Astrocyte of the spinal cord (primary cell): ENCODE results near the gene TAS2R19.
"Not testable (repeated sequence)": the region's sequence is repeated elsewhere in the genome, so short reads cannot be mapped to it uniquely, and the experiment has no call there.

Experiments used
- DNase-seq: peaks from one replicate; pipeline ENCODE4 v3.0.0; 2011; ENCODE audit warnings: low read depth, low spot score
- H3K4me3 ChIP-seq: 2 replicates; pipeline ENCODE4 v1.5.1; 2011; ENCODE audit warnings: low read depth, mild to moderate bottlenecking, low read length, moderate library complexity
- in situ Hi-C: cut with HindIII; loops from 2 replicates; pipeline ENCODE4 v1.10.0; 2017; ENCODE audit warnings: low sequenced_read_pairs
- TF ChIP-seq, protein P1 (sequence below): IDR thresholded peaks from 2 replicates; pipeline ENCODE4 v1.5.1; 2012; ENCODE audit warnings: low read depth, mild to moderate bottlenecking, low read length, inconsistent platforms

Gene TAS2R19

DNA sequence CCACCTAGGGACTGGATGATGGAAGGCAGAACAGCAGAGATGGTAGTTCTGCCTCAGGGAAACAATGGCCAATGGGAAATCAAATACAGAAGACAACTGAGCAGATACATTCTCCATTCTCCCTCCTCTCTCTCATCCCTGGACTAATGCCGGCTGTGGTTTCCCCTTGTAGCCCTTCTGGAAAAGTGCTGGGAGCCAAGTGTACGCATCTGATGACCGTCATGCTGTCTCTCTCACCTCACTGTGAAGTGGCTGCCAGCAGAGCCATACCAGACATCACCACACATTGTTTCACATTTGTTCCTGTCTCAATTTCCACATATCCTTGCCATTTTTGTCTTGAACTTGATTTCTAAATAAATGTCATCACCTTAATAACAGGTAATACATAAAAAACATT lies 36.6 kb upstream of the TAS2R19 start:
- H3K4me3 ChIP-seq: no peak overlapping the region
- TF ChIP-seq, protein P1, sequence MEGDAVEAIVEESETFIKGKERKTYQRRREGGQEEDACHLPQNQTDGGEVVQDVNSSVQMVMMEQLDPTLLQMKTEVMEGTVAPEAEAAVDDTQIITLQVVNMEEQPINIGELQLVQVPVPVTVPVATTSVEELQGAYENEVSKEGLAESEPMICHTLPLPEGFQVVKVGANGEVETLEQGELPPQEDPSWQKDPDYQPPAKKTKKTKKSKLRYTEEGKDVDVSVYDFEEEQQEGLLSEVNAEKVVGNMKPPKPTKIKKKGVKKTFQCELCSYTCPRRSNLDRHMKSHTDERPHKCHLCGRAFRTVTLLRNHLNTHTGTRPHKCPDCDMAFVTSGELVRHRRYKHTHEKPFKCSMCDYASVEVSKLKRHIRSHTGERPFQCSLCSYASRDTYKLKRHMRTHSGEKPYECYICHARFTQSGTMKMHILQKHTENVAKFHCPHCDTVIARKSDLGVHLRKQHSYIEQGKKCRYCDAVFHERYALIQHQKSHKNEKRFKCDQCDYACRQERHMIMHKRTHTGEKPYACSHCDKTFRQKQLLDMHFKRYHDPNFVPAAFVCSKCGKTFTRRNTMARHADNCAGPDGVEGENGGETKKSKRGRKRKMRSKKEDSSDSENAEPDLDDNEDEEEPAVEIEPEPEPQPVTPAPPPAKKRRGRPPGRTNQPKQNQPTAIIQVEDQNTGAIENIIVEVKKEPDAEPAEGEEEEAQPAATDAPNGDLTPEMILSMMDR: no peak
- in situ Hi-C loops: no loop called here
- DNase-seq: no peak

DNA sequence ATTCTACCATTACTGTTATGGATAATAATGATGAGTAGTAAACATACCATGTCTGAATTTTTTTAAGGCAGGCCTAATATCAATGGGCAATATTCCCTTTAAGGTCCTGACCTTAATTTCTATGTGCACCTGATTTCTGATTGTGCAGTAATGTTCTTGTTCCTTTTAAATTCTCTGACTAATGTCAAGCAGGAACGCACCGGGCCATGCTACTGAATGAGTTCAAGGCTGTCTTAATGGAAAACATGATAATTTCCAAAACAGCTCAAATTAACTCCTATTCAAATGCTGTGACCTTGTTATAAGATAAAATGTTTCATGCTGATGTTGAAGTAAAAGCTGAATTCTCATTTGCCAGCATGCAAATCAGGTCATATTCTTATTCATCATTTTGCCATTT lies 32.9 kb upstream of the TAS2R19 start:
- DNase-seq: no peak
- in situ Hi-C loops: no loop called here
- TF ChIP-seq, protein P1: no peak
- H3K4me3 ChIP-seq: no peak overlapping the region

DNA sequence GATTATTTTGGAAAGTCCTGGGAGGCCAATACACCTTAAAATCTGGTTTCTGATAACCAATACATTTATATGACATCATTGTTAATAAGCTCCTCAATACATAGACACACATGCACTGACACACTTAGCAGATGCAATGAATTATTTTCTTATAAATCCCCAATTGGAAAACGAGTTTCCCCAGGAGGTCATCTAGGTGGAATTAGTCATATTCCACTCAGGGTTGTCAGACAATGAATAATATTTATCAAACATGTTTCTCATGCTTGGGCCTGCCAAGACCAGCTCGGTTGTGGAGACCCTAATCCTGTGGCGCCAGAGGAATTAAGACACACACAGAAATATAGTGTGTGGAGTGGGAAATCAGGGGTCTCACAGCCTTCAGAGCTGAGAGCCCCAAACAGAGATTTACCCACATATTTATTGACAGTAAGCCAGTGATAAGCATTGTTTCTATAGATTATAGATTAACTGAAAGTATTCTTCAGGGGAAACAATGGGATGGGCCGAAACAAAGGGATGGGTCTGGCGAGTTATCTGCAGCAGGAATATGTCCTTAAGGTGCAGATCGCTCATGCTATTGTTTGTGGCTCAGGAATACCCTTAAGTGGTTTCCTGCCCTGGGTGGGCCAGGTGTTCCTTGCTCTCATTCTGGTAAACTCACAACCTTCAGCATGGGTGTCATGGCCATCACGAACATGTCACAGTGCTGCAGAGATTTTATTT lies 27.5 kb upstream of the TAS2R19 start:
- DNase-seq, in situ Hi-C loops, H3K4me3 ChIP-seq: not testable (repeated sequence)

DNA sequence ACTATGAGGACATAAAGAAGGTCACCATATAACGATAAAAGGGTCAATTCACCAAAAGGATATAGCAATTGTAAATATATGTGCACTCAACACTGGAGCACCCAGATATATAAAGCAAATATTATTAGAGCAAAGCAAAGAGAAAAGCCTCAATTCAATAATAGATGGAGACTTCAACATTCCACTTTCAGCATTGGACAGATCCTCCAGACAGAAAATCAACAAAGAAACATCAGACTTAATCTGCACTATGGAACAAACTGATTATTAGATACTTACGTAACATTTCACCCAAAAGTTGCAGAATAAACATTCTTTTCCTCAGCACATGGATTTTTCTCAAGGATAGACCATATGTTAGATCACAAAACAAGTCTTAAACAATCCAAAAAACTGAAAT lies 18.9 kb upstream of the TAS2R19 start:
- in situ Hi-C loops, DNase-seq, H3K4me3 ChIP-seq: not testable (repeated sequence)

DNA sequence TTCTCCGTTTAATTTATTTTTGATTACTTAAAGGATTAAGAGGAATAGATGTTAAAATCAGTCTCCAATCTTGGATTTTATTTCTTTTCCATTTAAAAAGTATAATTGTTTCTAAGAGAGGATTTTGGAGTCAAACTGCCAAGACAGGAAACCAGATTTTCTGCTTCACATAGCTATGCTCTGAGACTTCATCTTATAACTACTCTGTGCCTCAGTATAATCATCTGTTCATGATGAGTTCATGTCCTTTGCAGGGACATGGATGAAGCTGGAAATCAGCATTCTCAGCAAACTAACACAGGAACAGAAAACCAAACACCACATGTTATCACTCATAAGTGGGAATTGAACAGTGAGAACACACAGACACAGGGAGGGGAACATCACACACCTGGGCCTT lies 17.7 kb upstream of the TAS2R19 start:
- DNase-seq: no peak

DNA sequence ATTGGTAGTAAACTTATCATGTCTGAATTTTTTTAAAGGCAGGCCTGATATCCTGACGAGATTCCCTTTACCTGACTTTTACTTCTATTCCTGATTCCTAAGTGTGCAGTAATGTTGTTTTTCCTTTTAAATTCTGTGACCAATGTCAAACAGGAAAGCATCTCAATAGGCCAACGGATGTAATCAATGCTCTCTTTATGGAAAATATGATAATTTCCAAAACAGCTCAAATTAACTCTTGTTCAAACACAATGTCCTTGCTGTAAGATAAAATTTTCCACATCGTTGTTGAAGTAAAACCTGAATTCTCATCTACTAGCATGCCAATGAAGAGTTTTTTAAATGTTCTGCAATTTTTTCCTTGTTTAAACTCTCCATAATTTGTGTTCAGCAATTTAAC lies 16.8 kb upstream of the TAS2R19 start:
- no peak for DNase-seq
- no peak overlapping the region for H3K4me3 ChIP-seq
- in situ Hi-C loops: no loop called here
- TF ChIP-seq, protein P1: no peak

More for the DNA sequence above, 17.7 kb upstream of the TAS2R19 start:
- no peak overlapping the region for H3K4me3 ChIP-seq
- TF ChIP-seq, protein P1: no peak
- in situ Hi-C loops: no loop called here

DNA sequence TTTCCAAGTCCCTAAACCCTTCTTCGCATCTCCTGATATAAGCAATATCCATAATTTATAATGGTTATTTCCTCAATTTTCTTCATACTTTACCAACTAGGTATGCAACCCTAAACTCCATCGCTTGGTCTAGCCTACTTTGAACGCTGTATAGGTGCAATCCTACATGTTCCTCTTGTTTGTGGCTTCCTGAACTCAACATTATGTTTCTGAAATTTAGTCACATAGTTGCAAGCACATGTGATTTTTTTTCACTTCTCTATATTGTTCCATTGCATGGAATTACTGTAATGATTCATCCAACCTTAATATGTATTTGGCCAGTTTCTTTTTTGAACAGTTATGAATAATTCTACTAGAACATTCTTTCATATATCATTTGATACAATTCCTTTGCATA lies 11.5 kb upstream of the TAS2R19 start:
- H3K4me3 ChIP-seq, in situ Hi-C loops, DNase-seq: not testable (repeated sequence)

DNA sequence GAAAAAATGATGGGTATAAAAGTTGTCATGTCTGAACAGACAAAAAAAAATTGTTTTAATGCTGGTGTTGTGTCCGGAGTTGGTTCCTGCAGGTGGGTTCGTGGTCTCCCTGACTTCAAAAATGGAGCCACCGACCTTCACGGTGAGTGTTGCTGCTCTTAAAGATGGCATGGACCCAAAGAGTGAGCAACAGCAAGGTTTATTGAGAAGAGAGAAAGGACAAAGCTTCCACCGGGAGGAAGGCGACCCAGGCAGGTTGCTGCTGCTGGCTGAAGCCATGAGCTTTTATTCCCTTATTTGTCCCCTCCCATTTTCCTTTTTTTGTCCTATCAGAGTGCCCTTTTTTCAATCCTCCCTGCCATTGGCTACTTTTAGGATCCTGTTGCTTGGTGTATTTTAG lies 8.9 kb upstream of the TAS2R19 start, which contains the start of gene TAS2R31:
TSS of gene TAS2R31 (minus strand) at position 101 of the 400 bp plus-strand sequence. CDS start at position 29, 72 bp downstream.
- no peak within 1 kb of the TSS for H3K4me3 ChIP-seq
- in situ Hi-C loops: no loop called here
- no peak for DNase-seq
- TF ChIP-seq, protein P1: no peak
